Measurements from ENCODE around the gene BARX2.
A peak's percentile ranks its signal among the peaks of the same experiment; 100 is the strongest.

The BARX2 gene

DNA sequence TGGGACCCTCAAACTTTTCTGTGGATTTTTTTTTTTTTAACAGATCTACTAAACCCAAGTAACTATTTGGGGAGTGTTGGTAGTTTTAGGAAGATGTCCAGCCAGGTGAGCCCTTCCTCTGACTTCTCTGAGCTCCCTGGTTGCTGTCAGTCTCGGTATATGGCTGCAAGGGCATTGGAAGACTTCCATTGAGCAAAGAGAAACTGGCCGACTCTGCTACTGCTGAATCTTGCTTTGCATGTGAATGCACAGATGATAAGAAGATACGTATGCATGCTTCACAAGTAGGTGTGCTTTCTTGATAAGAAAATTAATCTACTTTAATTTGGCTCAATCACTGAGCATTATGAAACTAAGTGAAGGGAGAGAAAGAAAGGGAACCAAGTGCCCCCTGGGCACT lies 51.1 kb downstream of the BARX2 start:
- Mint-ChIP-seq H3K4me1 (no peaks in the 10 kb centered on the region), H3K27me3 (peaks cover 4 to 5% of the 10 kb centered on the region in 2 donors), H3K36me3 (no peaks in the 10 kb centered on the region), H3K4me3 (no peak overlapping the region), H3K27ac (no peak overlapping the region), H3K9me3 (peaks cover 0 to 5% of the 10 kb centered on the region in 2 donors)
- DNase-seq (no peak), ATAC-seq (replicated peaks) (no peak)

DNA sequence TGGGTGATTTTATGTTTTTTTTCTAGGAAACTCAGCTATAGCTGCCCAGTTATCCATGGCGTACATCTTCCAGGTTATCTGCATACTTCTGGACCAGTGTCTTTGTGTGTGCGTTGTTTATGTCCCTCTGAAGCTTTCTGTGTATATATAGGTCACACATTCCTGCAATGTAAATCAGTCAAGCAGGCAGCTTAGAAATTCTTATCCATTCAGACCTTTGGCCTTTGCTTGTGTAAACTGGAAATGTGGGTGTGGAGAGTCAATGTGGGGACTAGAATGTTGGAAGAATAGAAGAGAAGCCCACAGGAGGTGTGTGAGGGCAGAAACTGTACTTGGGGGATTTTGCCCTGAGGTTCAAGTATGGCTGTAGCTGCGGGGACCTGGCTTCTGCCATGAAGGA lies 51.7 kb downstream of the BARX2 start:
- H3K36me3 Mint-ChIP-seq = no peaks in the 10 kb centered on the region
- H3K9me3 Mint-ChIP-seq = peaks cover 0 to 5% of the 10 kb centered on the region in 2 donors
- no peak overlapping the region for H3K4me3 Mint-ChIP-seq
- peaks cover 4 to 5% of the 10 kb centered on the region in 2 donors for H3K27me3 Mint-ChIP-seq
- H3K27ac Mint-ChIP-seq = no peak overlapping the region
- no peaks in the 10 kb centered on the region for H3K4me1 Mint-ChIP-seq
- ATAC-seq (replicated peaks) (no peak), DNase-seq (no peak)

DNA sequence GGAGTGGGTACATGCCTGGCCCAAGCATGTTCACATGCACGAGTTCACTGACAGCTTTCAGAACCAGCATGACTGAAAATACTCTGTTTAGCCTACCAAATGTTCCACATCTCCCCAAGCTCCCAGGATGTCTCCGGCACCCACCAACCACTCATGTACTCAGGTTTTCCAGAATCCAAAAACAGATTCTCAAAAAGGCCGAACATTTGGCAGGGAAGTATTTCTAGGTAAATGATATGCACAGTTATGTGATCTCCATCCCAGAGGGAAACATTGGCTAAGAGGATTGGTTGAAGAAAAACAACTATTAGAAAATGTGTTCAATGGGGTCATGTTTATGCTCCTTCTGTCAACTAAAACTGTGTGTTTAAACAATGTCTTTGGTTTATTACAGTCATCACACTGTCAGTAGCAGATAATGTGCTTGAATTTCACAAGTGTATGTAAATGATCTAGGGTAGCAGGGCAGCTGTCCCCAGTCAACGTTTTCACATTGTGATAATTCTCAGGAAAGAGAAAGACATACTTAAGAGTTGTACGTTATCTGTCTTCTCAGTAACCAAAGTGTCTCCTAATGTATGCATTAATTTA lies 52.3 kb downstream of the BARX2 start:
- Mint-ChIP-seq H3K4me3 (no peak overlapping the region), H3K4me1 (no peaks in the 10 kb centered on the region), H3K36me3 (no peaks in the 10 kb centered on the region), H3K27ac (no peak overlapping the region), H3K9me3 (peaks cover 3 to 7% of the 10 kb centered on the region in 2 donors), H3K27me3 (peaks cover 4 to 5% of the 10 kb centered on the region in 2 donors)
- ATAC-seq (replicated peaks) = no peak
- DNase-seq = no peak

DNA sequence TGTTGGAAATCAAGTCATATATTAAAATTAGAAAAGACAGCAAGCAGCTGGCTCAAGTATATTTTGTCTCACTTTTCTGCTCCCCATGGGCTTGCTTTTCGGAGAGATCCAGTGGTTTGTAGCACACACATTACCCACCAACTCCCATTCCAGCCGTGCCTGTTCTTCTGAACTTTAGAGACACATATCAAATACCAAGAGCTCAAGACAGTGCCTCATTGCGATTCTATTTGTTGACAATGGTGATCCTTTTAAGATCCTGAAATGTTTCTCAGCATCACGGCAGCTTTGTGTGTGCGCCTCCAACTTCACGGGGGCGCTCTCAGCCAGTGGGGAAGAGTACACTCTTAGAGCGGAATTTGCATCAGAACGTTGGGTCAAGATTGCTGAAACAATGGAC lies 52.9 kb downstream of the BARX2 start:
- H3K36me3 Mint-ChIP-seq = no peaks in the 10 kb centered on the region
- no peaks in the 10 kb centered on the region for H3K4me1 Mint-ChIP-seq
- peaks cover 4 to 5% of the 10 kb centered on the region in 2 donors for H3K27me3 Mint-ChIP-seq
- H3K27ac Mint-ChIP-seq = no peak overlapping the region
- ATAC-seq (replicated peaks) = no peak
- DNase-seq = no peak
- no peak overlapping the region for H3K4me3 Mint-ChIP-seq
- peaks cover 6 to 7% of the 10 kb centered on the region in 2 donors for H3K9me3 Mint-ChIP-seq

DNA sequence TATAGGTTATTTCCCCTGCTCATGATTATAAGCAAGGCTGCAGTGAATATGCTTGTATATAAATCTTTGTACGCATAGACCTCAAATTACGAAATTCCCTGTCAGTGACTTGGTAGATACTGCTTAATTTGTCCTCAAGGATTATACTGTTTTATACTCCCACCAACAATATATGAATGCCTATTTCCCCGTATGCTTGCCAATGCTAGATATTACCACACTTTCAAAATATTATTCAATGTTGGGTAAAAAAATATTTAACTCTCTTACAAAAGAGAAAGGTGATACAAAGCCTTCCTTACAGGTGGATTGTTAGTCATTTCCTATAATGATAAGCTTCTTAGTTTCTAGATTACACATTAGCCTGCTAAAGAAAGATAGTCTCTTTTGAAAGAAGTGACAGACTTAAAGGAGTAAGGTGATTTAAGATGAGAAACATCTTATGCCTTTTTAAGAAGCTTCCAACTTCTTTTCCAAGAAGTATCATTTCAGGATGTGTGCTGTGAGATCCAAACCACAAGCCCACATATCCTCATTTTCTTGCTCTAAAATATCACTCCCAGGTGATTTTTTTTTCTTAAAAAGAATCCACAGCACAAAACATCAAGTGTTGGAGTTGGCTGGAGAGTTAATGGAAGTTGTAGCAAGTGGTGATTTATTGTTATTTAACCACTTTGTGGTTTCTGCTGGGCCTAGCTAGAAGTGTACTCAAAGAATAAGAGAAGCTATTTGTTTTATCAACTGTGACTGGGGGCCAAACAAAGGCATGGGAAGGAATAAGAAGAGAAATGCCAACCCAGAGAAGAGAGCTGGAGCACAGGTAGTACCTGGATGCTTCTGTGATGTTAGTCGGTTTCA lies 59.2 kb downstream of the BARX2 start:
- Mint-ChIP-seq H3K4me3 (no peak overlapping the region), H3K9me3 (peaks cover 6 to 7% of the 10 kb centered on the region in 2 donors), H3K27ac (no peak overlapping the region), H3K36me3 (no peaks in the 10 kb centered on the region), H3K27me3 (no peaks in the 10 kb centered on the region), H3K4me1 (no peaks in the 10 kb centered on the region)
- DNase-seq (no peak), ATAC-seq (replicated peaks) (no peak)

DNA sequence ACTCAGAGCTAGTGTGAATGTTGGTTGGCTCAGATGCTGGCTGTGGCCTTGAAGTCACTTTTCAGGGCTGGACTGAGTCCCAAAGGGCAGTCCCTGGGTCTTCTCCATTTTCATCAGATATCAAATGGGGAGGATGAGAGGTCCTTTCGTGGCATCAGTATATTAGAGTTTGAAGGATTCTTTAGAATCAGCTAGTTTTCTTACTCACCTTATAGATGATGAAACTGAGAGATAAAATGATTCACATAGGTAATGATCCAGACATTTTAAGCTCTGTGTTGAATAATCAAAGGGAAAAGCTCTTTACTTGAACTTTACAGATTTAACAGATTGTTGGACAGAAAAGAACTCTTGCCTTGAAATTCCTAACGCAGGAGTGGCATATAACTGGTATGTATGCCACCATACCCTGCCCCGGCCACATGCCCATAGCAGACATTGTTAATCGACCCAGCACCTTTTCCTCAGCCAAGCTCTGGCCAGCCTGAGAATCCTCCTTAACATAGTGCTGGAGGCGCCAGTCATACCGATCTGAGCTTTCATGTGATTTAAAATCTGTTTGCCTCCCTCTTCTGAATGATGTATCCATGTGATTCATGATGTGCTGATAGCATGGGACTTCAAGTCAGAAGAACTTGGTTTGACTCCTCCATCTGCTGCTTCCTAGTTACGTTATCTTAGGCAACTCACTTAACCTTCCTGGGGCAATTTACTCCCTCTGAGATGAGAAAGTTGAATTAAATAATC lies 60.0 kb downstream of the BARX2 start:
- Mint-ChIP-seq H3K4me1 (no peaks in the 10 kb centered on the region), H3K27ac (no peak overlapping the region), H3K4me3 (no peak overlapping the region), H3K27me3 (no peaks in the 10 kb centered on the region), H3K36me3 (no peaks in the 10 kb centered on the region), H3K9me3 (peaks cover 5 to 6% of the 10 kb centered on the region in 2 donors)
- DNase-seq = no peak
- ATAC-seq (replicated peaks) = no peak

DNA sequence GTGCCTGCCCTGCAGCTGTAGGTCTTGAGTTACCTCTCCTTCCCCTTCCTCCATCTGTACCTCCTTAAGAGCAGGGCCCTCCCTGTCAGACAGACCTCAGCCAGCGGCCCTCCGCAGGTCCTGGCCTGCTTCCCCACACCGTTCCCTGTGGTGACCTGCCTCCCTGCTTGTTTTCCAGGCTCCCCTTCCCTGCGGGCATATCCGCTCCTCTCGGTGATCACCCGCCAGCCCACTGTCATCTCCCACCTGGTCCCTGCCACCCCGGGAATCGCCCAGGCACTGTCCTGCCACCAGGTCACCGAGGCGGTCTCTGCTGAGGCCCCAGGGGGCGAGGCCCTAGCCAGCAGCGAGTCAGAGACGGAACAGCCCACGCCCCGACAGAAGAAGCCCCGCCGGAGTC lies 60.9 kb downstream of the BARX2 start:
- DNase-seq (no peak), ATAC-seq (replicated peaks) (no peak)
- H3K27ac Mint-ChIP-seq = no peak overlapping the region
- peaks cover 2 to 6% of the 10 kb centered on the region in 2 donors for H3K9me3 Mint-ChIP-seq
- no peaks in the 10 kb centered on the region for H3K36me3 Mint-ChIP-seq
- H3K4me3 Mint-ChIP-seq = no peak overlapping the region
- H3K4me1 Mint-ChIP-seq = no peaks in the 10 kb centered on the region
- no peaks in the 10 kb centered on the region for H3K27me3 Mint-ChIP-seq

DNA sequence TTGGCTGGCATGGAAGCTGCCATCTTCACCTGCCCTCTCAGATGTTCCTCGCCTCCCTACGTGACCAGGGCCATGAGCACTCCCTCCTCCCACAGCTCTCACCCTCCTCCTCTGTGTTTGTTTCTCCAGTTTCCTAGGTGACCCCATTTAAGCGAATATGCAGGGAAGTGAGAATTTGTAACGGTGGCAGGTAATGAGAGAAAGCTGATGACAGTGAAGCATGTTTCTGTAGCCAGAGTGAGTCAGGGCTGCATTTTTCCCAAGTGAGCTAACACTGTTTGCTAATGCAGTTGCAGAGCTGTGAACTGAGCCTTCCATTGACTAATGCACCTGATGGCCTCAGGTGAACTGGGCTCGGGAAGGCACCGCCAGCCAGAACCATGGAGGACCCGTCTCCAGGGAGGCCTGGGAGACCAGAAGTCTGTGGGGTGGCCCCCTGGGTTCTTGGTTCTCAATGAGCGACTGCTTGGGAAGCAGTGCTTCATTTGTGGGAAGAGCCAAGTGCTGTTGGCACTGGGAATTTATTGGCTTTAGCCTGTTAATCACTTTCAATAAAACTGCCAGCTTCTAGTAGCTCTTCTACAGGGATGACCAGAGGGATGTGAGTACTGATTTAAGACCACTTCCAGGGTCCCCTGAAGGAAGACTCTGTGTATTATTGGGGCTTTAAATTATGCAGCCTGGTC lies 64.5 kb downstream of the BARX2 start:
- Mint-ChIP-seq H3K4me1 (peaks cover 0 to 2% of the 10 kb centered on the region in 2 donors), H3K36me3 (no peaks in the 10 kb centered on the region), H3K27ac (no peak overlapping the region), H3K9me3 (no peaks in the 10 kb centered on the region), H3K27me3 (peaks cover 0 to 5% of the 10 kb centered on the region in 2 donors), H3K4me3 (no peak overlapping the region)
- DNase-seq (no peak), ATAC-seq (replicated peaks) (no peak)

DNA sequence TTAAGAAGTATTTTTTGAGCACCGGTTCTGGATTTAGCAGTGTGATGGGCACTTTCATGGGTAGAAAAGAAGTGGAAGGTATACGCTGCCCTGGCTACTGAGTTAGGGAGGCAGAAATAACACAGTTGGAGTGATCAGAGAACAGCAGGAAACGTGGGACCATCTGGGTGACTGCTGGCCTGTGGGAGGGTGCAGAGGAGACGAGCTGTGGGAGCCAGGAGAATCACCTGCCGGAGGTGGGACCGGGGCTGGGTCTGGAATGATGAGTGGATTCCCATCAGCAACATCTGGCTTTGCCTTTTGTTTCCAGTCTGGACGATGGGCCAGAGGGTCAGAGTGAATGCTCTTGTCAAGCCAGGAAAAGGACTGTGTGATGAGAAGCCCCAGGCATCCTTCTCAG lies 66.5 kb downstream of the BARX2 start:
- no peaks in the 10 kb centered on the region for H3K9me3 Mint-ChIP-seq
- ATAC-seq (replicated peaks) (no peak), DNase-seq (no peak)
- no peak overlapping the region for H3K27ac Mint-ChIP-seq
- H3K36me3 Mint-ChIP-seq = no peaks in the 10 kb centered on the region
- H3K27me3 Mint-ChIP-seq = peaks cover 0 to 5% of the 10 kb centered on the region in 2 donors
- H3K4me3 Mint-ChIP-seq = no peak overlapping the region
- H3K4me1 Mint-ChIP-seq = peaks cover 0 to 2% of the 10 kb centered on the region in 2 donors

DNA sequence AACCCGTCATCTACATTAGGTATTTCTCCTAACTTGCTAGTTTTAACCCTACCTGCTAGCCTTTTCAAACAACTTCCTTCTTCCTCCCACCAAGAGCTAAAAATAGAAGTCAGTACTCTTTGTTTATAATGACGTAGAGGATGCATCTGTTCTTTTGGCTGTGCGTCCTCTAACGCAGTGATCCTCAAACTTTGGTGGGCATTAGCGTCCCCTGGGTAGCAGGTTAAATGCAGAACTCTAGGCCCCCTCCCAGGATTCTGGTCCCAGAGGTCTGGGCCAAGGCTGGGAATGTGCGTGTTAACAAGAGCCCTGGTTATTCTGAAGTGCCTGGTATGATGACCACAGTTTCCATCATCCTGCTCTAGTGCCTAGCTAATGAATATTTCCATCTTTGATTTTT lies 67.6 kb downstream of the BARX2 start:
- DNase-seq (no peak), ATAC-seq (replicated peaks) (peak in 1 of 2 donors; percentile 23)
- H3K9me3 Mint-ChIP-seq = peaks cover 0 to 3% of the 10 kb centered on the region in 2 donors
- no peaks in the 10 kb centered on the region for H3K36me3 Mint-ChIP-seq
- peaks cover 0 to 5% of the 10 kb centered on the region in 2 donors for H3K27me3 Mint-ChIP-seq
- peaks cover 0 to 2% of the 10 kb centered on the region in 2 donors for H3K4me1 Mint-ChIP-seq
- H3K4me3 Mint-ChIP-seq = no peak overlapping the region
- H3K27ac Mint-ChIP-seq = no peak overlapping the region

DNA sequence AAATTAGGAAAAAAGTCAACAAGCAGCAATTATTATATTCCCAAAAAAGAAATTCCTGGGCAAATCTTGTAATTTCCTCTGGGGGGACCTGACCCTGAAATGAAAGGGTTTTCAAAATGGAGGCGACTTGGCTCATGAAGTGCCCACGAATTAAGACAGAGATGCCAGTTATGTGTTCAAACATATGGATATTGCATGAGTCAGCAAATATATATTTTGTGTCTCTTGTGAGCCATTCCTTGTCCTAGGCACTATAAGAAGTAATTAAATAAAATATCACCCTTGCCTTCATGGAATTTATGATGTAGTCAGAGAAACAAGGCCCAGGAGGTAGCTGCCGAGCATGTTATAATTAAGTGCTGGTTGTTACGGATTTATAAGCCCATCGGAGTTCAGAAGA lies 68.6 kb downstream of the BARX2 start:
- peaks cover 0 to 2% of the 10 kb centered on the region in 2 donors for H3K4me1 Mint-ChIP-seq
- H3K4me3 Mint-ChIP-seq = no peak overlapping the region
- H3K27me3 Mint-ChIP-seq = peaks cover 0 to 5% of the 10 kb centered on the region in 2 donors
- no peaks in the 10 kb centered on the region for H3K36me3 Mint-ChIP-seq
- no peak overlapping the region for H3K27ac Mint-ChIP-seq
- ATAC-seq (replicated peaks) = no peak
- H3K9me3 Mint-ChIP-seq = peaks cover 0 to 4% of the 10 kb centered on the region in 2 donors
- DNase-seq = no peak

DNA sequence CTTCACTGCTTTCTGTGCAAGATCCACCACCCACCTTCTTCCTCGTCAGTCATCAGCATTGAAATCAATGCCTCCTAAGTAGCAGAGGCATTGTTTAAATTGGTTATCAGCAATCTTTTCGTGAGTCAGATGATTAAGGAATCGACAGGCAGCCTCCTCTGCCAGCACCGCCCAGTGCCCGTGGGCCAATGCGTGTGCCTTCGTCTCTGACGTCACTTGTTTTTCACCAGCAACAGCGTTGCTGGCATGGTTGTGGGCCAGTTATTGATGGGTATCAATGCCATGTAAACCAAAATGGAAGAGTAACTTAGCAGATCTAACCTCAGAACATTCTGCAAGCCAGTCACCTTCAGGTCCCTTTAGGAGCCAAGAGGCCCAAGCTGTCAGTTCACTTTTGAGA lies 69.6 kb downstream of the BARX2 start:
- no peak overlapping the region for H3K27ac Mint-ChIP-seq
- H3K9me3 Mint-ChIP-seq = peaks cover 0 to 4% of the 10 kb centered on the region in 2 donors
- peaks cover 0 to 2% of the 10 kb centered on the region in 2 donors for H3K4me1 Mint-ChIP-seq
- peaks cover 0 to 5% of the 10 kb centered on the region in 2 donors for H3K27me3 Mint-ChIP-seq
- no peak for ATAC-seq (replicated peaks)
- no peak for DNase-seq
- no peak overlapping the region for H3K4me3 Mint-ChIP-seq
- no peaks in the 10 kb centered on the region for H3K36me3 Mint-ChIP-seq

DNA sequence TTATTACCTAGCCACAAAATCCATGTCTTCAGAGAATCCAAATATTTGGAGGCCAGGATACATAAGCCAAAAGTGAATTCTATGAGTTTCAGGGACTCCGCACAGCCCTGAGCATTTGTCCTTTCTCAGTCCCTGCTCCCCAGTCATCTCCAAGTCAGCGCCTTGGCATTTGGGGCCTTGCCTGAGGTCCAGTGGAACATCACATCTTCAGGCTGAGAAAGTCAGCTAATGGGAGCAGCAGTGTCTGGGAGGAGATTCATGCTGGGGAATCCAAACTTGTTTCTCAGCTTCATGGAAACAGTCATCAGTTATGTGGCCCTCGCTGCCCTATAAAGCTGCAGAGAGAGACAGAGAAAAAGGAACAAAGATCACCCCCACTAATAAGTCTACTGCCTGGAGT lies 70.9 kb downstream of the BARX2 start:
- Mint-ChIP-seq H3K27ac (no peak overlapping the region), H3K4me3 (no peak overlapping the region), H3K27me3 (peaks cover 0 to 5% of the 10 kb centered on the region in 2 donors), H3K4me1 (peaks cover 0 to 2% of the 10 kb centered on the region in 2 donors), H3K9me3 (peaks cover 0 to 4% of the 10 kb centered on the region in 2 donors), H3K36me3 (no peaks in the 10 kb centered on the region)
- no peak for DNase-seq
- ATAC-seq (replicated peaks) = no peak

DNA sequence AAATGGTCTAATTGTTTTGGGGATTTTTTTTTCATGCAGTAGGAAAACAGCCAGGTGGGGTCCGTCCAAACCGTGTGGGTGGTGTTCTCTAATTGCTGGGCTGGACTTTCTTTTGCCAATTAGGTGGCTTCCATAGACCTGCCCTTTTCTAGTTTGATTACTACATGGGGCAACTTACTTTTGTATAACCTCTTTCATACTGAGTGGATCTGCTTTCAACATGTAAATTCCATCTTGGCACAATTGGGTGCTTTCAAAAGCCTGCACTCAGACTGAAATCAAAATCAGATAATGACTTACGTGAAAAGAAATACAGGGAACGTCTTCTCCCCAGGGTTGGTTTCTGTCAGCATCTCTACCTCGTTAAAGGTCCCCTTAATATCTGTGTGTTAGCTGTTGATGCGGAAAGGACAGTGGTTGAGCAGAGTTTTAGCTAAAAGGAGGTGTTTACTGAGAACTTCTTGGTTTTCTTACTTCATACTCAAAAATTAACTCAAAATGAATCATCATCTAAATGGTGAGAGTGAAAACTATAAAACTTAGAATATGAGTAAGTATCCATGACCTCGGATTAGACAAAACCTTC lies 72.1 kb downstream of the BARX2 start:
- no peak for DNase-seq
- H3K4me3 Mint-ChIP-seq = no peak overlapping the region
- no peaks in the 10 kb centered on the region for H3K27me3 Mint-ChIP-seq
- no peak overlapping the region for H3K27ac Mint-ChIP-seq
- no peaks in the 10 kb centered on the region for H3K36me3 Mint-ChIP-seq
- peaks cover 0 to 4% of the 10 kb centered on the region in 2 donors for H3K9me3 Mint-ChIP-seq
- peaks cover 0 to 2% of the 10 kb centered on the region in 2 donors for H3K4me1 Mint-ChIP-seq
- ATAC-seq (replicated peaks) = no peak

All from stimulated activated naive B cell treated with anti-CD40 and anti-IgM and Interleukin-4, amounts not matched to agents 10 μg/mL and 1 μg/mL and 100 μg/mL, for 72 hours (primary cell).